Erythroblast (primary cell): ENCODE measurements around the gene LLGL2.

Source experiments
- GATA1 ChIP-seq: IDR thresholded peaks from 2 replicates; pipeline ENCODE4 v1.6.1; 2011; ENCODE audit warnings: low read depth, mild to moderate bottlenecking, control low read depth, low read length, moderate library complexity
- POLR2A ChIP-seq: IDR thresholded peaks from 2 replicates; pipeline ENCODE4 v1.6.1; 2011; ENCODE audit warnings: mild to moderate bottlenecking, low read length

- TF ChIP-seq POLR2A (no peak), GATA1 (no peak)
These were observed 97.3 kb downstream of the LLGL2 start for GRCh38 chr17:75622771-75623273.
